ENCODE data around the gene OLFM4. TPM values are rescaled to one million over a fixed set of nuclear protein-coding genes. Genes with fewer than 3 reads are reported as not detected.

OLFM4 gene
- total and polyA plus RNA-seq, 2 of the 8 experiments (the other 6 are each of a cell fraction or from before 2014, with no cell fraction given), result not detected

DNA sequence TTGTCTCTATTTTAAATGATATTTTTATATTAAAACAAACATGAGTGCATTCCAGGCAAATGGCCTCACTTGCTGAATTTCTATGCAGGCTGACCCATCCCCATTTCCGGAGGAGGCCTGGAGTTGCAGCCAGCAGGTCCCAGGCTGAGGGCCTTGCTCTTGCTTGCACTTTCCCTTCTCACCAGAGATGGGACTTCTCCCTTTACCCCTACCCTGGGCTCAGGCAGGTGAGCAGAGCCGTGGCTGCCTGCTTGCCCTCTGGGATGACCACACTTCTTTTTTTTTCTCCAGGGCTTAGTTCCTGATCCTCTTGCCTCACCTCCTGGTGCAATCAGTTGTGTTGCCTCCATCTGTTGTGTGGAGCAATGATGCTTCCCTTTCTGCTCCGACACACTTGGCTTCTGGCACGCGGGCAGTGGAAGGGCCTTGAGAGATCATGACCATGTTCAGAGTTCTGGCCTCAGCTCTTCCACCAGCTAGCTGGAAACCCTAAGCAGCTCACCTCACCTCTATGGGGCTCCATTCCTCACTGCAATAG lies 11.1 kb upstream of the OLFM4 start:
- Histone ChIP-seq H2AFZ (ENCODE audit: low read length) (no peak overlapping the region), H3K56ac (replicated peaks; ENCODE audit: insufficient read length, low read depth, low read length) (no peak overlapping the region), H3K4me1 (replicated peaks in 1 of 4; ENCODE audit: control insufficient read depth in 3 of 4, insufficient read depth in 4 of 4, low read length in 3 of 4) (peaks cover 0 to 5% (median 0%) of the 10 kb centered on the region in 4 experiments; a peak in 3 of 7 replicates), H4K20me1 (replicated peaks in 1 of 2; ENCODE audit: control insufficient read depth in 1 of 2, insufficient read depth in 2 of 2, low read length in 2 of 2) (no peaks in the 10 kb centered on the region), H3K79me2 (ENCODE audit: control insufficient read depth in 1 of 2, insufficient read depth in 2 of 2, low read length in 2 of 2) (no peaks in the 10 kb centered on the region), H3K27me3 (replicated peaks in 1 of 4; ENCODE audit: control insufficient read depth in 3 of 4, extremely low read depth in 1 of 4, insufficient read depth in 3 of 4, low read length in 3 of 4) (no peaks in the 10 kb centered on the region), H3K4me3 (ENCODE audit: extremely low read depth in 1 of 4, insufficient read depth in 2 of 4, low read depth in 3 of 4, low read length in 4 of 4) (no peak overlapping the region), H2AK5ac (ENCODE audit: low read depth, low read length) (no peak overlapping the region; the same call in 1 of the 2 replicates), H3K4me2 (ENCODE audit: insufficient read depth in 1 of 2, low read depth in 2 of 2, low read length in 2 of 2) (no peak overlapping the region), H2BK20ac (ENCODE audit: low read length) (no peak overlapping the region), H3K23ac (ENCODE audit: insufficient read length) (no peak overlapping the region), H2BK5ac (ENCODE audit: low read depth, low read length) (no peak overlapping the region), H3K4ac (replicated peaks; ENCODE audit: insufficient read length, low read depth, low read length) (no peak overlapping the region), H4K91ac (replicated peaks; ENCODE audit: insufficient read length, low read length) (no peak overlapping the region), H3K14ac (ENCODE audit: insufficient read length) (no peak overlapping the region), H3K36me3 (ENCODE audit: control insufficient read depth in 2 of 4, insufficient read depth in 4 of 4, low read length in 3 of 4) (no peaks in the 10 kb centered on the region), H2BK120ac (replicated peaks; ENCODE audit: low read depth, low read length) (no peak overlapping the region), H3K18ac (ENCODE audit: extremely low read depth, low read length) (no peak overlapping the region), H3K9ac (replicated peaks in 1 of 4; ENCODE audit: extremely low read depth in 1 of 4, low read depth in 3 of 4, low read length in 3 of 4) (no peak overlapping the region), H3K9me3 (ENCODE audit: insufficient read depth in 2 of 2, low read depth in 1 of 2, low read length in 1 of 2) (no peaks in the 10 kb centered on the region), H3K79me1 (ENCODE audit: low read depth, low read length) (no peaks in the 10 kb centered on the region), H4K5ac (ENCODE audit: insufficient read length, low read depth, low read length) (no peak overlapping the region), H3K27ac (ENCODE audit: low read depth, low read length) (no peak overlapping the region), H3K23me2 (ENCODE audit: low read depth, low read length) (no peaks in the 10 kb centered on the region), H4K8ac (ENCODE audit: extremely low read depth, insufficient read depth, low read length) (no peak overlapping the region), H2BK15ac (ENCODE audit: low read length) (no peak overlapping the region), H2BK12ac (ENCODE audit: low read depth, low read length) (no peak overlapping the region)
- POLR2A ChIA-PET (ENCODE audit: partially characterized antibody), result no interaction called here
- FAIRE-seq (no peak), DNase-seq (ENCODE audit: low read depth in 1 of 2, low spot score in 2 of 2) (no peak)
- 89% methylated on average over 5 of the region's 5 CpGs; no CpG with 5 or more reads in 1 of the 2 experiments for WGBS, 2 experiments (ENCODE audit: extremely low coverage in 1 of 2, insufficient coverage in 1 of 2, insufficient read length in 1 of 2, insufficient replicate concordance in 2 of 2, low coverage in 1 of 2, low lambda C conversion rate in 2 of 2, missing lambda C conversion rate in 1 of 2)
- CTCF ChIA-PET (ENCODE audit: partially characterized antibody), result interaction anchor here (0.6 to 4.3 kb wide), 5 partner anchors 10 to 184 kb away, joined by 3 to 18 read pairs (median 3); no protein-coding TSS in a partner anchor
- TF ChIP-seq RBBP5 (IDR thresholded peaks at IDR 0.05; ENCODE audit: borderline replicate concordance, low read depth, low read length), result no peak
- TF ChIP-seq HDAC2 (IDR thresholded peaks at IDR 0.05; ENCODE audit: borderline replicate concordance in 1 of 2, low read depth in 2 of 2, low read length in 2 of 2), result no peak
- TF ChIP-seq, protein P1, sequence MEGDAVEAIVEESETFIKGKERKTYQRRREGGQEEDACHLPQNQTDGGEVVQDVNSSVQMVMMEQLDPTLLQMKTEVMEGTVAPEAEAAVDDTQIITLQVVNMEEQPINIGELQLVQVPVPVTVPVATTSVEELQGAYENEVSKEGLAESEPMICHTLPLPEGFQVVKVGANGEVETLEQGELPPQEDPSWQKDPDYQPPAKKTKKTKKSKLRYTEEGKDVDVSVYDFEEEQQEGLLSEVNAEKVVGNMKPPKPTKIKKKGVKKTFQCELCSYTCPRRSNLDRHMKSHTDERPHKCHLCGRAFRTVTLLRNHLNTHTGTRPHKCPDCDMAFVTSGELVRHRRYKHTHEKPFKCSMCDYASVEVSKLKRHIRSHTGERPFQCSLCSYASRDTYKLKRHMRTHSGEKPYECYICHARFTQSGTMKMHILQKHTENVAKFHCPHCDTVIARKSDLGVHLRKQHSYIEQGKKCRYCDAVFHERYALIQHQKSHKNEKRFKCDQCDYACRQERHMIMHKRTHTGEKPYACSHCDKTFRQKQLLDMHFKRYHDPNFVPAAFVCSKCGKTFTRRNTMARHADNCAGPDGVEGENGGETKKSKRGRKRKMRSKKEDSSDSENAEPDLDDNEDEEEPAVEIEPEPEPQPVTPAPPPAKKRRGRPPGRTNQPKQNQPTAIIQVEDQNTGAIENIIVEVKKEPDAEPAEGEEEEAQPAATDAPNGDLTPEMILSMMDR (IDR thresholded peaks at IDR 0.05; ENCODE audit: control extremely low read depth in 1 of 3, insufficient read depth in 1 of 3, low read depth in 1 of 3, low read length in 3 of 3), result no peak
- no peak for TF ChIP-seq CREB1 (IDR thresholded peaks at IDR 0.05)
- TF ChIP-seq SIN3A (conservative IDR thresholded peaks at IDR 0.05 in 1 of 2, IDR thresholded peaks at IDR 0.05 in 1 of 2; ENCODE audit: low read depth in 1 of 2, low read length in 2 of 2), result no peak
- TF ChIP-seq SAP30 (IDR thresholded peaks at IDR 0.05; ENCODE audit: insufficient read depth, insufficient replicate concordance, low read length), result no peak
- TF ChIP-seq SRF (IDR thresholded peaks at IDR 0.05; ENCODE audit: low read depth, low read length), result no peak
- TF ChIP-seq, protein P2, sequence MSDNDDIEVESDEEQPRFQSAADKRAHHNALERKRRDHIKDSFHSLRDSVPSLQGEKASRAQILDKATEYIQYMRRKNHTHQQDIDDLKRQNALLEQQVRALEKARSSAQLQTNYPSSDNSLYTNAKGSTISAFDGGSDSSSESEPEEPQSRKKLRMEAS (IDR thresholded peaks at IDR 0.05), result no peak
- no peak for TF ChIP-seq SP1 (IDR thresholded peaks at IDR 0.05; ENCODE audit: low read depth, low read length)
- TF ChIP-seq SP2 (IDR thresholded peaks at IDR 0.05; ENCODE audit: low read length), result no peak
